Hepatocyte (in vitro differentiated cells): Measurements from ENCODE around the gene CTNNBIP1. TPM values are rescaled to one million over a fixed set of nuclear protein-coding genes. Genes with fewer than 3 reads are reported as not detected.

Source experiments
- DNase-seq: peaks from one replicate; pipeline ENCODE4 v3.0.0-alpha.2; 2016; ENCODE audit warnings: low spot score
- H2AFZ ChIP-seq: fragments of 200-600 bp; sonication (generic); 2 replicates; pipeline ENCODE4 v1.6.0; 2016; ENCODE audit warnings: antibody characterized with exemption, mild to moderate bottlenecking
- H3K27ac ChIP-seq: fragments of 200-600 bp; sonication (generic); 2 replicates; pipeline ENCODE4 v1.5.1; 2016; ENCODE audit warnings: mild to moderate bottlenecking
- H3K27me3 ChIP-seq: fragments of 200-600 bp; sonication (generic); 2 replicates; pipeline ENCODE4 v1.6.1; 2016
- H3K36me3 ChIP-seq: fragments of 200-600 bp; sonication (generic); replicated peaks from 2 replicates; pipeline ENCODE4 v1.5.1; 2016; ENCODE audit warnings: low read depth; ENCODE audit not compliant: insufficient read depth
- H3K4me1 ChIP-seq: fragments of 200-600 bp; sonication (generic); 2 replicates; pipeline ENCODE4 v1.5.1; 2016; ENCODE audit warnings: mild to moderate bottlenecking, moderate library complexity; ENCODE audit not compliant: insufficient read depth
- H3K4me2 ChIP-seq: fragments of 200-600 bp; sonication (generic); 2 replicates; pipeline ENCODE4 v1.6.0; 2016
- H3K4me3 ChIP-seq: fragments of 200-600 bp; sonication (generic); 2 replicates; pipeline ENCODE4 v1.5.1; 2016; ENCODE audit warnings: mild to moderate bottlenecking
- H3K79me2 ChIP-seq: fragments of 200-600 bp; sonication (generic); 2 replicates; pipeline ENCODE4 v1.6.0; 2017; ENCODE audit warnings: mild to moderate bottlenecking
- H3K9me2 ChIP-seq: fragments of 200-600 bp; sonication (generic); replicated peaks from 2 replicates; pipeline ENCODE4 v1.6.0; 2017; ENCODE audit warnings: mild to moderate bottlenecking; ENCODE audit not compliant: insufficient read depth
- H3K9me3 ChIP-seq: fragments of 200-600 bp; sonication (generic); 2 replicates; pipeline ENCODE4 v1.5.1; 2016; ENCODE audit warnings: low read depth, mild to moderate bottlenecking
- H4K20me1 ChIP-seq: fragments of 200-600 bp; sonication (generic); 2 replicates; pipeline ENCODE4 v1.6.0; 2016; ENCODE audit warnings: mild to moderate bottlenecking; ENCODE audit not compliant: insufficient read depth, poor library complexity, severe bottlenecking
- EZH2 ChIP-seq: fragments of 200-600 bp; sonication (generic); IDR thresholded peaks from 2 replicates; pipeline ENCODE4 v1.6.1; 2016; ENCODE audit warnings: antibody characterized with exemption, mild to moderate bottlenecking, borderline replicate concordance
- EZH2phosphoT487 ChIP-seq: fragments of 200-600 bp; sonication (generic); IDR thresholded peaks from one replicate; pipeline ENCODE4 v1.6.1; 2018; ENCODE audit warnings: antibody characterized with exemption, mild to moderate bottlenecking, low read depth, moderate library complexity; ENCODE audit not compliant: unreplicated experiment, severe bottlenecking
- WGBS: methylation state at CpG from one replicate; pipeline ENCODE4 v1.1.6; 2016; ENCODE audit warnings: low lambda C conversion rate; ENCODE audit errors: missing lambda C conversion rate; 5-methylcytosine and 5-hydroxymethylcytosine counted together
- polyA plus RNA-seq: library from polyadenylated mRNA; unstranded; fragments of >200 nt; fragmentation: Nextera tagmentation; extraction: Ambion mirVana; gene quantifications from 2 replicates; pipeline ENCODE4 v1.2.1, GENCODE V29; 2016
- total RNA-seq: library from RNA; depleted of rRNA; stranded (reverse); fragments of >200 nt; gene quantifications from 2 replicates; pipeline ENCODE4 v1.2.3, GENCODE V29; 2014
- TF ChIP-seq, protein P1 (sequence below): fragments of 200-600 bp; sonication (generic); IDR thresholded peaks from 2 replicates; pipeline ENCODE4 v1.5.1; 2016; ENCODE audit warnings: antibody characterized with exemption, mild to moderate bottlenecking; ENCODE audit not compliant: poor library complexity

CTNNBIP1 gene
- total and polyA plus RNA-seq, 2 experiments from 2014 or later: 25.2 to 49.8 TPM

DNA sequence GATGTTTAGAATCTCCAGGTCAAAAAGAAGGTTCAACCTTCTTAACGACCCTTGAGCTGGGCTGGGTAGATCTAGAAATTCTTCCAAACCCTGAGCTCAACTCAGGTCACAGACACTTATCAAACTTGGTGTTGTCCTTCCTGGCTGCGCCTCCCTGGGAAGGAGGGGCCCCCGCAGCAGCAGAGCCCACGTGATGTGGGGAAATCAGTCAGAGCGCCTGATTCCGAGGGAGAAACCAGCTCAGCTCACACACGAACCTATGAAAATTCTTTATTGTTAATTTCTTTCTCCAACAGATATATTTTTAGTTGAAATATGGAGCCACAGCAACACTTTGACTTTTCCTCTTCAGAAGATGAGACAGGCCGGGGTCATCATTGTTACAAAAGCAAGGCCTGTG lies 62.0 kb downstream of the CTNNBIP1 start:
- Histone ChIP-seq H3K4me3 (no peak overlapping the region), H4K20me1 (no peaks in the 10 kb centered on the region), H3K4me2 (no peak overlapping the region), H3K27me3 (no peaks in the 10 kb centered on the region), H2AFZ (no peak overlapping the region), H3K79me2 (no peaks in the 10 kb centered on the region), H3K36me3 (no peaks in the 10 kb centered on the region), H3K4me1 (peaks cover 6% of the 10 kb centered on the region), H3K9me2 (no peaks in the 10 kb centered on the region), H3K9me3 (no peaks in the 10 kb centered on the region), H3K27ac (peak overlapping the region; percentile 30)
- WGBS: 51% methylated on average over 8 of the region's 8 CpGs
- peak; percentile 67 for DNase-seq
- TF ChIP-seq, protein P1, sequence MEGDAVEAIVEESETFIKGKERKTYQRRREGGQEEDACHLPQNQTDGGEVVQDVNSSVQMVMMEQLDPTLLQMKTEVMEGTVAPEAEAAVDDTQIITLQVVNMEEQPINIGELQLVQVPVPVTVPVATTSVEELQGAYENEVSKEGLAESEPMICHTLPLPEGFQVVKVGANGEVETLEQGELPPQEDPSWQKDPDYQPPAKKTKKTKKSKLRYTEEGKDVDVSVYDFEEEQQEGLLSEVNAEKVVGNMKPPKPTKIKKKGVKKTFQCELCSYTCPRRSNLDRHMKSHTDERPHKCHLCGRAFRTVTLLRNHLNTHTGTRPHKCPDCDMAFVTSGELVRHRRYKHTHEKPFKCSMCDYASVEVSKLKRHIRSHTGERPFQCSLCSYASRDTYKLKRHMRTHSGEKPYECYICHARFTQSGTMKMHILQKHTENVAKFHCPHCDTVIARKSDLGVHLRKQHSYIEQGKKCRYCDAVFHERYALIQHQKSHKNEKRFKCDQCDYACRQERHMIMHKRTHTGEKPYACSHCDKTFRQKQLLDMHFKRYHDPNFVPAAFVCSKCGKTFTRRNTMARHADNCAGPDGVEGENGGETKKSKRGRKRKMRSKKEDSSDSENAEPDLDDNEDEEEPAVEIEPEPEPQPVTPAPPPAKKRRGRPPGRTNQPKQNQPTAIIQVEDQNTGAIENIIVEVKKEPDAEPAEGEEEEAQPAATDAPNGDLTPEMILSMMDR: no peak
- TF ChIP-seq EZH2phosphoT487 (no peak), EZH2 (no peak)

DNA sequence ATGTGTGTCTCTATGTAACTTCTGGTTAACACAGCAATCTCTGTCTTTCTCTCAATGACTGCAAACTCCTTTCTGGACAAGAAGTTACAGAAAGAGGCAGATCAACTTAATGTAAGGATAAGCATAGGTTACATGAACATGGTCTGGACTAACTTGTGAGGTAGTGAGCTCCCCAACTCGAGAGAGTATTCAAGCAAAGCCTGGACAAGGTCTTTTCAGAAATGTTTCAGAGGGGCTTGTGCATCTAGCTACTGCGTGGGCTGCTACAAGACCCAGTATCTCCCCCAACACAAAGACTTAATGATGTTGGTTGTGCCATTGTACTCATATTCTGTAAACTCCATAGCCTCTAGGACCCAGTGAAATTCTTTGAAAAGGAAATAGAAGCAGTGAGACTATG lies 62.8 kb downstream of the CTNNBIP1 start:
- no peak overlapping the region for H3K27ac ChIP-seq

DNA sequence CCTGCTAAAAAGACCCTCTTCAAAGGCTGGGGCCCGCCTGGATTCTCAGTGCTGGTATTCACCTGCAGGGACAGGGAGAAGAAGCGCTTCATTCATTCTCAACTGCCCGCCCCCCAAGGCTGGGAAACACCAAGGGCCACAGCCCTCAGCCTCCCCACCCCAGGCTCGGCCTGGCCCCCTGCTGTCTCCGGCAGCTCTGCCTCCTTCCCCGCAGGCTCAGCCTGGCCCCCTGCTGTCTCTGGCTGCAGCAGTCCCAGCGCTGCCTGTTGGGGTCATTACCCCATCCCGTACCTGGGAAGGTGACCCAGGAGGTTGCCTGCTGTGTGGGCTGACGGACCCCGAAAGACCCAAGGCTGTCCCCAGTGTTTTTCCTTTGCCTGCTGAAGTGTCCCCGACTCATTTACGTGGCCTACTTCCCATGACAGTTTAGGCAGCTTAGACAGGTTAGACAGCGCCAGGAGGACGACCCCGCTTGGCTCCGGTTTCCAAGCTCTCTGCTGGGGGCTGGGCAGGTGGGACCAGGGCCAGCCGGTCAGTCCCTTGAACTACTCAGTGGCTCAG lies 63.4 kb downstream of the CTNNBIP1 start:
- Histone ChIP-seq H3K4me3 (no peak overlapping the region), H3K9me2 (no peaks in the 10 kb centered on the region), H3K27me3 (no peaks in the 10 kb centered on the region), H3K36me3 (no peaks in the 10 kb centered on the region), H3K4me1 (peaks cover 6% of the 10 kb centered on the region), H3K9me3 (no peaks in the 10 kb centered on the region), H4K20me1 (no peaks in the 10 kb centered on the region), H3K4me2 (no peak overlapping the region), H3K79me2 (no peaks in the 10 kb centered on the region), H2AFZ (no peak overlapping the region), H3K27ac (no peak overlapping the region)
- TF ChIP-seq EZH2phosphoT487: no peak
- WGBS: 65% methylated on average over 14 of the region's 17 CpGs
- DNase-seq: no peak

More for the DNA sequence above, 62.8 kb downstream of the CTNNBIP1 start:
- H3K9me3 ChIP-seq: no peaks in the 10 kb centered on the region
- no peak overlapping the region for H2AFZ ChIP-seq
- DNase-seq: no peak
- H3K4me1 ChIP-seq: peaks cover 6% of the 10 kb centered on the region
- no peak overlapping the region for H3K4me3 ChIP-seq
- no peaks in the 10 kb centered on the region for H3K79me2 ChIP-seq
- no peaks in the 10 kb centered on the region for H3K27me3 ChIP-seq
- 100% methylated on average over 2 of the region's 2 CpGs for WGBS
- no peaks in the 10 kb centered on the region for H4K20me1 ChIP-seq
- H3K36me3 ChIP-seq: no peaks in the 10 kb centered on the region
- TF ChIP-seq EZH2phosphoT487: no peak
- no peaks in the 10 kb centered on the region for H3K9me2 ChIP-seq
- no peak overlapping the region for H3K4me2 ChIP-seq

DNA sequence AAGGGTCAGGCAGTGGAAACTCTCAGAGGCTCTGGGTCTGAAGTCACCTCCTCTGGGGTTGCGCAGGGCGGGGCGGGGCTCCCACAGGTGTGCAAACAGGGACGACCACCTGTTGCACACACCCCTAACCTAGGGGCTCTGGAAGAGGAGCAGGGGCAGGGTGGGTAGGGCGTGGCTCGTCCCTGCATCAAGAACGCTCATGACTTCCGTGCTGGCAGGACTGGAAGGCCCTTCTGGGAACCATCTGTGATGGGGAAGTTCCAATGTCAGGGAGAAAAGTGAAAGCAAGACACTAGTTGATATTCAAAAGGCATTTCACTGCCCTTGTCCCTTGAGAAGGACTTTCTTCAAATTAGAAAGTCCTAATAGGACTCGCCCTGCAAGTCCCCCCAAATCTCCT lies 64.2 kb downstream of the CTNNBIP1 start:
- H3K79me2 ChIP-seq: no peaks in the 10 kb centered on the region
- H3K9me3 ChIP-seq: no peaks in the 10 kb centered on the region
- H3K27ac ChIP-seq: no peak overlapping the region
- H3K27me3 ChIP-seq: no peaks in the 10 kb centered on the region
- no peaks in the 10 kb centered on the region for H4K20me1 ChIP-seq
- no peaks in the 10 kb centered on the region for H3K36me3 ChIP-seq
- H3K4me1 ChIP-seq: peaks cover 6% of the 10 kb centered on the region
- WGBS: 87% methylated on average over 9 of the region's 9 CpGs
- H3K9me2 ChIP-seq: no peaks in the 10 kb centered on the region
- TF ChIP-seq EZH2: no peak
- TF ChIP-seq EZH2phosphoT487: no peak
- TF ChIP-seq, protein P1: no peak
- no peak overlapping the region for H2AFZ ChIP-seq
- no peak for DNase-seq
- H3K4me2 ChIP-seq: no peak overlapping the region
- no peak overlapping the region for H3K4me3 ChIP-seq
